Neuronal stem cell (in vitro differentiated cells): ENCODE measurements around the gene PEX5.
"Not testable (repeated sequence)": the region's sequence is repeated elsewhere in the genome, so short reads cannot be mapped to it uniquely, and the experiment has no call there.

Experiments used
- DNase-seq: peaks from one replicate; pipeline ENCODE4 v3.0.0-alpha.2; 2013; ENCODE audit warnings: low spot score
- H2AFZ ChIP-seq: one replicate; pipeline ENCODE4 v1.6.1; 2013; ENCODE audit warnings: mild to moderate bottlenecking, low read length, inconsistent platforms
- H2AK5ac ChIP-seq: 2 replicates; pipeline ENCODE4 v1.6.1; 2013; ENCODE audit warnings: low read depth, mild to moderate bottlenecking, inconsistent platforms, low read length, moderate library complexity, mixed read lengths
- H2BK120ac ChIP-seq: 2 replicates; pipeline ENCODE4 v1.6.1; 2013; ENCODE audit warnings: low read depth, mild to moderate bottlenecking, inconsistent platforms, low read length, moderate library complexity, mixed read lengths
- H2BK12ac ChIP-seq: one replicate; pipeline ENCODE4 v1.6.1; 2013; ENCODE audit warnings: low read length, inconsistent platforms
- H2BK15ac ChIP-seq: 2 replicates; pipeline ENCODE4 v1.6.1; 2013; ENCODE audit warnings: mild to moderate bottlenecking, low read length, inconsistent platforms, mixed read lengths
- H2BK5ac ChIP-seq: one replicate; pipeline ENCODE4 v1.6.1; 2013; ENCODE audit warnings: inconsistent platforms, mild to moderate bottlenecking, low read length, moderate library complexity
- H3K14ac ChIP-seq: one replicate; pipeline ENCODE4 v1.6.1; 2013; ENCODE audit warnings: low read length, inconsistent platforms
- H3K18ac ChIP-seq: 2 replicates; pipeline ENCODE4 v1.6.1; 2013; ENCODE audit warnings: low read length, inconsistent platforms
- H3K23ac ChIP-seq: 2 replicates; pipeline ENCODE4 v1.6.1; 2013; ENCODE audit warnings: low read depth, mild to moderate bottlenecking, mixed read lengths, low read length, inconsistent platforms; ENCODE audit not compliant: poor library complexity
- H3K27ac ChIP-seq: replicated peaks from 3 replicates; pipeline ENCODE4 v1.5.1; 2013; ENCODE audit warnings: low read length, inconsistent platforms
- H3K27me3 ChIP-seq, 3 experiments: 2 replicates each; pipeline ENCODE4 v1.6.1; 2013; ENCODE audit warnings: low read length in 3 of 3, mild to moderate bottlenecking in 2 of 3, inconsistent platforms in 1 of 3, low read depth in 1 of 3, mixed read lengths in 1 of 3, moderate library complexity in 1 of 3; ENCODE audit not compliant: control insufficient read depth in 3 of 3, insufficient read depth in 3 of 3
- H3K36me3 ChIP-seq, 2 donors: replicated peaks in 1 of 2; 2 replicates each; pipeline ENCODE4 v1.6.1; 2013; ENCODE audit warnings: low read length in 2 of 2; ENCODE audit not compliant: control insufficient read depth in 2 of 2, insufficient read depth in 2 of 2
- H3K4ac ChIP-seq: 2 replicates; pipeline ENCODE4 v1.6.1; 2013; ENCODE audit warnings: inconsistent platforms, mild to moderate bottlenecking, low read length, moderate library complexity
- H3K4me1 ChIP-seq, 2 donors: 1 replicate in 1 of 2; 2 replicates in 1 of 2; pipeline ENCODE4 v1.6.1; 2013; ENCODE audit warnings: low read length in 2 of 2, low read depth in 1 of 2; ENCODE audit not compliant: control insufficient read depth in 2 of 2, insufficient read depth in 1 of 2
- H3K4me2 ChIP-seq: one replicate; pipeline ENCODE4 v1.6.1; 2013; ENCODE audit warnings: mild to moderate bottlenecking, low read length, inconsistent platforms; ENCODE audit not compliant: insufficient read depth, poor library complexity, severe bottlenecking
- H3K4me3 ChIP-seq, 2 donors: 2 replicates each; pipeline ENCODE4 v1.5.1; 2013; ENCODE audit warnings: low read length in 2 of 2, mild to moderate bottlenecking in 2 of 2, inconsistent platforms in 1 of 2, moderate library complexity in 1 of 2
- H3K79me1 ChIP-seq: one replicate; pipeline ENCODE4 v1.6.1; 2013; ENCODE audit warnings: low read depth, mild to moderate bottlenecking, inconsistent platforms, low read length, moderate library complexity
- H3K9ac ChIP-seq: one replicate; pipeline ENCODE4 v1.6.1; 2013; ENCODE audit warnings: mild to moderate bottlenecking, low read depth, low read length, inconsistent platforms; ENCODE audit not compliant: poor library complexity
- H3K9me3 ChIP-seq, 2 donors: replicated peaks in 1 of 2; 2 replicates each; pipeline versions ENCODE3 to v1.6.1; 2013; ENCODE audit warnings: low read length in 2 of 2, mild to moderate bottlenecking in 2 of 2, inconsistent platforms in 1 of 2, low read depth in 1 of 2, mixed read lengths in 1 of 2, moderate library complexity in 1 of 2; ENCODE audit not compliant: control insufficient read depth in 2 of 2, insufficient read depth in 1 of 2
- H4K8ac ChIP-seq: one replicate; pipeline ENCODE4 v1.6.1; 2013; ENCODE audit warnings: low read depth, mild to moderate bottlenecking, inconsistent platforms, low read length, moderate library complexity
- H4K91ac ChIP-seq: one replicate; pipeline ENCODE4 v1.6.1; 2013; ENCODE audit warnings: low read length, low read depth, mild to moderate bottlenecking, inconsistent platforms; ENCODE audit not compliant: poor library complexity
- WGBS, 2 donors: extraction: QIAGEN DNeasy Blood & Tissue Kit; methylation state at CpG; one replicate each; pipeline ENCODE4 v1.1.7; 2013; ENCODE audit warnings: missing lambda C conversion rate in 2 of 2, mixed read lengths in 1 of 2; ENCODE audit not compliant: insufficient read length in 2 of 2, insufficient replicate concordance in 1 of 2; ENCODE audit errors: extremely low coverage in 2 of 2; 5-methylcytosine and 5-hydroxymethylcytosine counted together

PEX5 gene

GRCh38 chr12:7176595-7176994 lies 12.9 kb upstream of the PEX5 start:
- Histone ChIP-seq H3K27ac (no peak overlapping the region), H2BK120ac (no peak overlapping the region), H3K4me3 (no peak overlapping the region), H3K14ac (no peak overlapping the region), H3K4ac (no peak overlapping the region), H2BK5ac (no peak overlapping the region), H3K9ac (no peak overlapping the region), H3K79me1 (no peaks in the 10 kb centered on the region), H2BK12ac (no peak overlapping the region), H3K27me3 (no peaks in the 10 kb centered on the region), H2BK15ac (no peak overlapping the region), H3K4me1 (no peaks in the 10 kb centered on the region), H2AFZ (no peak overlapping the region), H2AK5ac (no peak overlapping the region), H3K4me2 (no peak overlapping the region), H3K18ac (no peak overlapping the region), H3K36me3 (no peaks in the 10 kb centered on the region), H3K23ac (no peak overlapping the region), H4K91ac (no peak overlapping the region), H3K9me3 (peaks cover 5 to 9% of the 10 kb centered on the region in 2 donors), H4K8ac (no peak overlapping the region)
- no CpG with 5 or more reads among the region's 2 CpGs for WGBS, 2 donors
- DNase-seq = no peak

DNA sequence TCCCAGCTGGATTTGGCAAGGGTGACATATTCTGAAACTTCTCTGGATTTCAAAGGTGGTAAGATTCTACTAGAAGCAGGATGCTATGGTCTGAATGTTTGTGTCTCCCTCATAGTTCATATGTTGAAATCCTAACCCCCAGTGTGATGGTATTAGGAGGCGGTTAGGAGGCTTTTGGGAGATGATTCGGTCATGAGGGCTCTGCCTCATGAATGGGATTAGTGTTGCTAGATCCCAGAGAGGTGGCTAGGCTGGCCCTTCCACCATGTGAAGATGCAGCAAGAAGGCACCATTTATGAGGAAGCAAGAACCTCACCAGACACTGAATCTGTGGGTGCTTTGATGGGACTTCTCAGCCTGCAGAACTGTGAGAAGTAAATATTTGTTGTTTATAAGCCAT lies 11.0 kb upstream of the PEX5 start:
- Histone ChIP-seq H2AK5ac (no peak overlapping the region), H3K9me3 (peaks cover 0 to 2% of the 10 kb centered on the region in 2 donors), H2AFZ (no peak overlapping the region), H3K79me1 (no peaks in the 10 kb centered on the region), H3K18ac (no peak overlapping the region), H2BK15ac (no peak overlapping the region), H2BK120ac (no peak overlapping the region), H3K14ac (no peak overlapping the region), H3K9ac (no peak overlapping the region), H3K27me3 (peaks cover 0 to 8% (median 0%) of the 10 kb centered on the region in 3 experiments), H2BK12ac (no peak overlapping the region), H3K4ac (no peak overlapping the region), H3K4me2 (no peak overlapping the region), H3K36me3 (no peaks in the 10 kb centered on the region), H4K8ac (no peak overlapping the region), H3K4me1 (no peaks in the 10 kb centered on the region), H3K23ac (no peak overlapping the region), H2BK5ac (no peak overlapping the region), H4K91ac (no peak overlapping the region), H3K27ac (no peak overlapping the region), H3K4me3 (no peak overlapping the region)
- WGBS, 2 donors = no CpG with 5 or more reads among the region's 2 CpGs
- no peak for DNase-seq

- Histone ChIP-seq H3K4me1 (no peaks in the 10 kb centered on the region), H3K14ac (no peak overlapping the region), H3K4ac (no peak overlapping the region), H3K27me3 (peaks cover 0 to 14% (median 0%) of the 10 kb centered on the region in 3 experiments), H3K18ac (no peak overlapping the region), H3K9ac (no peak overlapping the region), H2BK120ac (no peak overlapping the region), H3K9me3 (no peaks in the 10 kb centered on the region), H2BK12ac (no peak overlapping the region), H2AFZ (no peak overlapping the region), H3K36me3 (no peaks in the 10 kb centered on the region), H3K23ac (no peak overlapping the region), H3K4me2 (no peak overlapping the region), H2BK5ac (no peak overlapping the region), H2AK5ac (no peak overlapping the region), H2BK15ac (no peak overlapping the region), H4K8ac (no peak overlapping the region), H3K27ac (no peak overlapping the region), H3K4me3 (no peak overlapping the region), H3K79me1 (no peaks in the 10 kb centered on the region), H4K91ac (no peak overlapping the region)
- no peak for DNase-seq
- WGBS, 2 donors = no CpG with 5 or more reads among the region's 1 CpG
These were observed 8.8 kb upstream of the PEX5 start for GRCh38 chr12:7180685-7181084.

DNA sequence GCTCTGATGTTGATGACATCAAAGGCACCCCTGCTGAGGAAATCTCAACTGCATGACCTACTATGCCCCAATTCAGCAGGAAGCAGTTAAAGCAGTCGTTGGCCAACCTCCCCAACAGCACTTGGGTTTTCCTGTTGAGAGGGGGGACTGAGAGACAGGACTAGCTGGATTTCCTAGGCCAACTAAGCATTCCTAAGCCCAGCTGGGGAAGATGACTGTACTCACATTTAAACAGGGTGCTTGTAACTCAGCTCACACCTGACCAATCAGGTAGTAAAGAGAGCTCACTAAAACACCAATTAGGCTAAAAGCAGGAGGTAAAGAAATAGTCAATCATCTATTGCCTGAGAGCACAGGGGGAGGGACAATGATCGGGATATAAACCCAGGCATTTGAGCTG lies 3.4 kb upstream of the PEX5 start:
- H2BK12ac ChIP-seq, H3K23ac ChIP-seq: not testable (repeated sequence)

More for the DNA sequence above, 3.4 kb upstream of the PEX5 start:
- not testable (repeated sequence) for H2BK5ac ChIP-seq, H4K8ac ChIP-seq, H3K18ac ChIP-seq, DNase-seq, H2AK5ac ChIP-seq, H2BK120ac ChIP-seq, H3K4me1 ChIP-seq, H3K27ac ChIP-seq, H3K9ac ChIP-seq, H4K91ac ChIP-seq, H3K79me1 ChIP-seq, H3K14ac ChIP-seq, H2BK15ac ChIP-seq, H3K36me3 ChIP-seq, H3K4ac ChIP-seq, H2AFZ ChIP-seq, H3K9me3 ChIP-seq, H3K4me3 ChIP-seq, H3K4me2 ChIP-seq
- peaks cover 0 to 14% (median 0%) of the 10 kb centered on the region in 3 experiments for H3K27me3 ChIP-seq
- WGBS, 2 donors = no CpG with 5 or more reads among the region's 2 CpGs
